ENCODE results near the gene SERPINA6.
"Not testable (repeated sequence)": the region's sequence is repeated elsewhere in the genome, so short reads cannot be mapped to it uniquely, and the experiment has no call there.

SERPINA6 gene

GRCh38 chr14:94322648-94323570 is at the start of gene SERPINA6:
TSS of gene SERPINA6 (minus strand) at chr14:94323336. CDS start at chr14:94314648, 8,688 bp downstream.
- DNase-seq (ENCODE audit: low read depth), result peak; percentile 49

DNA sequence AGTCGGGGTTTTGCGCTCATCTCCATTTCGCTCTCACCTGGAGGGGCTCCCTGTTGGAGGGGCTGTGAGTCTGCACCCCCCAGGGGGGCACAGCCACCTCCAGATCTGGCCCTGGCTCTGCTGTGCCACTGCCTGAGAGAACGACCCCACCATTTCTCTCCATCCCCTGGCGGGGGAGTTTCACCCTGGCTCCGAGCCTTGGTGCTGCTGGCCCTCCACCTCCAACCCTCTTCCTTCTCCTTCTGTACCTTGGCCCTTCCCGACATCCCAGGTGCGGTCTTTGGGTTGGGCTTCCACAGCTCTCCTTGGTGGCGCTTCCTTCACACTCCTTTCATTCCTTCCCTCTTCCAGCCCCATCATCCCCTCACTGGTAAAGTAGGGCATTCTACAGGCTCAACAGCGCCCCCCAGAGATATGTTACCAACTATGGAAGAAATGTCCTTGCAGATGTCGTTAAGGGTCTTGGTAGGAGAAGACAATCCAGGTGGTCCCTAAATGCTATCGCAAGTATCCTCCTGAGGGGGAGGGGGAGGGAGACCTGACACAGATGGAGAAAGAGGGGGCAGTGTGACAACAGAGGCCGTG is 49.0 kb upstream of the SERPINA6 start:
- no peak for DNase-seq (ENCODE audit: low read depth)

DNA sequence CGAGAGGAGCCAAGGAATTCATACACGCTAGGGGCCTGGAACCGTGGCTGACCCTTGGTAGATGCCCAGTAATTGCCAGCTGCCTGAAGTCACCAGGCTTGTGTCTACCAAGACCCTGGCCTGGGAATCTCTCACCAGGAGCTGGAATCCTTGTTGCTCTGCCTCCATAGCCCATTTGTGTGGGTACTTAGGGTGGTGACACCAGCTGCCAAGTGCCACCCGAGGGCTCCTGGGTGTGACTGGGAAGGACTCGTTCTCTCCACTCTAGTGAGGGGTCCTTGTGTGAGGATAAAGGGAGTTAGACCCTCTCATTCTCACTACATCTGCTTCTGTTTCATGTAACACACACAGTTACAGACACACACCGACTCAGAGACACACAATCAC is 47.4 kb upstream of the SERPINA6 start:
- no peak for DNase-seq (ENCODE audit: low read depth)

GRCh38 chr14:94369766-94370523 is 46.8 kb upstream of the SERPINA6 start:
- not testable (repeated sequence) for DNase-seq (ENCODE audit: low read depth)

DNA sequence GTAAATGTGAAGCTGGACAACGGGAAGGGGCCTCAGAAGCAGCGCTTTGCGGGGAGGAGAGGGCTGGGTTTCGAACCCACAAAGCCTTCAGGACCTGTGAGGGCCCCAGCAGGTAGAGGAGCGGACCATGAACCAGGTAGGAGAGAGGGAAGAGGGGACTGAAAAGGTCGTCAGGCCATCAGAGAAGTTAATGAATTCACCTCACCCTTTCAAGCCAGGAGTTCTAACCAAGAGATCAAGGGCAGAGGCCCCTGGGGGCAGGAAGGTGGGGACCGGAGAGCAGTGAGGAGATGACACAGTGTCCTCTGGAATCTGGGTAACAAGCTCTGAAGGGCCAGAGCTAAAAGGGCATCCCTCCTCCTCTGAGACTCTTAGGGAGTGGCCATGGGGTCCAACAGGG is 45.8 kb upstream of the SERPINA6 start:
- no peak for DNase-seq (ENCODE audit: low read depth)

- DNase-seq (ENCODE audit: low read depth), result no peak
Measured at GRCh38 chr14:94368243-94368590, 45.1 kb upstream of the SERPINA6 start.

- DNase-seq (ENCODE audit: low read depth), result no peak
Measured at GRCh38 chr14:94367347-94368242, 44.5 kb upstream of the SERPINA6 start.

GRCh38 chr14:94366146-94366915 is 43.2 kb upstream of the SERPINA6 start, which contains the start of gene SERPINA2:
TSS of gene SERPINA2 (minus strand) at chr14:94366698.
- no peak for DNase-seq (ENCODE audit: low read depth)

DNA sequence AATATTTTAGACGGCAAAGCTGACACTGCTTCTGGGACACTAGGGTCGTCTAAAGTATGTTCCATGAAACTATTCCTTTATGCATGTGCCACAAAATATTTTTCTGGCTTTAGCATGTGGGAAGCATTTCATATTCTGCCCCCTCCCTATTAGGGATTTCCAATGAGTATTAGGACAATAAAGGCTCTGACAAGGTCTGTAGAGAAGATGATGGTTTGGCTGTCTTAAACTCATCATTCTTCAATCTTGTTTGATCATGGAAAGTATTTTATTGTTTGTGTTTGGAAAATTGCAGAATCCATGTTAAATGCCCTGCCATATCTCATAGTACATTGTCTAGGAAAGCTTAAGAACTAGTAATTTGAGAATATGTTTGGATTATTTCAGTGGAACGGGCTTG is 42.5 kb upstream of the SERPINA6 start:
- DNase-seq (ENCODE audit: low read depth), result no peak

- DNase-seq (ENCODE audit: low read depth), result no peak
Measured at GRCh38 chr14:94364964-94365363, 41.8 kb upstream of the SERPINA6 start.

- no peak for DNase-seq (ENCODE audit: low read depth)
Measured at GRCh38 chr14:94364037-94364436, 40.9 kb upstream of the SERPINA6 start.

- DNase-seq (ENCODE audit: low read depth), result no peak
Measured at GRCh38 chr14:94363151-94363624, 40.1 kb upstream of the SERPINA6 start.

DNA sequence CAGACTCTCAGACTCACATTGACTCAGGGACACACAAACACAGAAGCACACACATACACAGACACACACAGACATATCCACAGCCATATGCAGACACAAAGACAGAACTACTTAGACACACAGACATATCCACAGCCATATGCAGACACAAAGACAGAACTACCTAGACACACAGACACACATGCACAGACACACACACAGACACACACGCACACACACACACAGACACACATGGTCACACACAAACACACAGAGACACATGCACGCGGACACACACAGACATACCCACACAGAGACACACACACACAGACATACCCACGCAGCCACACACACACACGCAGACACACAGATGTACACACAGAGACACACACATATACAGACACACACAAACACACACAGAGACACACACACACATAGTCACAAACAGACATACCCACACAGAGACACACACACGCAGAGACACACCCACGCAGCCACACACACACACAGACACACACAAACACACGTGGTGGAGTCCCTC is 39.5 kb upstream of the SERPINA6 start:
- no peak for DNase-seq (ENCODE audit: low read depth)

DNA sequence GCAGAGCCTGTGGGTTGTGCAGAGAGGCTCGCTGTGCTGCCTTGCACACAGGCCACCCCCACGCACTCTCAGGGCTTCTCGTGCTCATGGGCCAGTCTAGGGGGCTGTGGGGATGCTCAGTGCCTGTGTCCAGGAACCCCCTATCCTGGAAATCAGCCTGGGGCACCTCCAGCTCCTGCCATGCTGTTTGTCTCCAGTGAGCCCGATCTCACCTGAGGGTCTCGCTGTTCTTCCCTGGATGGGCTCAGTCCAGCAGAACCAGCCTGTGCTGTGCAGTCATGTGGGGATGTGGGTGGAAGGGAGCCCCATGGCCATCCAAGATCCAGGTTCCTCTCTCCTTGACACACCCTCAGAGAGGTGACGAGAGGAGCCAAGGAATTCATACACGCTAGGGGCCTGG is 38.5 kb upstream of the SERPINA6 start:
- no peak for DNase-seq (ENCODE audit: low read depth)

DNA sequence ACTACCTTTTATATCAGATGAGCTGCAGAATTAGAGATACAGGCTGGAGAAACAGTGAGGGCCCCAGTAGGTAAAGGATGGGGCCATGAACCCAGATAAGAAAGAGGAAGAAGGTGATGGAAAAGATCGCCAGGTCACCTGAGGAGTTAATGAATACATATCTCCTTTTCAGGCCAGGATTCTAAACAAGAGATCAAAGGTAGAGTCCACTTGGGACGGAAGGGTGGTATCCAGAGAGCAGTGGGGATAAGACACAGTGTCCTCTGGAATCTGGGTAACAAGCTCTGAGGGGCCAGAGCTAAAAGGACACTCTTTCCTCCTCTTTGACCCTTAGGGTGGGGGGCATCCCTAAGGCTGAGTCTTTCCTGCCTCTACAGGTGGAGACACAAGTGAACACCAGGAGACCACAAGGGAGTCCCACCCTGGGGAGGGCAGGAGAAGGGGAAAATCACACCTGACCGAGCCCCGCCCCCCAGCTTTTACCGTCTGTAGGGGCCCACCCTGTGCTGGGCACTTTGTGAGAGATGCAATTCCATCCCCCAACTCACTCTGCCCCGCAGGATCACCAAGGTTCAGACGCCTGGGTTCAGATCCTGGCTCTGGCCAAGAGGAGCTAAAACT is 37.9 kb upstream of the SERPINA6 start:
- DNase-seq (ENCODE audit: low read depth), result no peak

- no peak for DNase-seq (ENCODE audit: low read depth)
Measured at GRCh38 chr14:94357166-94357565, 34.0 kb upstream of the SERPINA6 start.

GRCh38 chr14:94356379-94357056 is 33.4 kb upstream of the SERPINA6 start:
- no peak for DNase-seq (ENCODE audit: low read depth)

- DNase-seq (ENCODE audit: low read depth), result peak; percentile 86
Measured at GRCh38 chr14:94355191-94355794, 32.2 kb upstream of the SERPINA6 start.

DNA sequence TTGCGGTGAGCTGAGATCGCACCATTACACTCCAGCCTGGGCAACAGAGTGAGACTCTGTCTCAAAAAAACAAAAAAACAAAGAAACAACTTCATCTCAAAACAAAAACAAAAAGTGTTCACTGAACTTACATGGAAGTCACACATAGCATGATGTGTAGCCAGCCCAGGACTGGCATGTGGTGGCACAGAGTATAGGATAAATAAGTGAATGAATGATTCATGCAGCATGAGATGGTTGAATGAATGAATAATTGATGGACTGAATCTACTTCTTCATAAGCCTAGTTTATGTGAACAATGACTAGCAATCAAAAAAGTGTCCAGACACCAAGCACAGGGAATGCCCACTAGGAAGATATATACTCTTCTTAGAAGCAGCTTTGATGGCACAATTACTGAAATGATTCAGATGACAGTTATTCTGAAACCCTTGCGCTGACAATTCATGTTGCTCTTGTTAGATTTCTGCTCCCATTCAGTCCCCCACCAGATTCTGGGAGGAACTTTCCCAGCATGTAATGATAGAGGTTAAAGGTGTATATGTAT is 31.6 kb upstream of the SERPINA6 start:
- DNase-seq (ENCODE audit: low read depth), result no peak

Data from fibroblast of gingiva (primary cell).